GM18505 (cell line): Measurements from ENCODE around the gene ADORA1.

ENCODE experiments used
- ATAC-seq: cut with Tn5 transposase; IDR thresholded peaks from one replicate; pipeline ENCODE4 v1.9.1; 2021; ENCODE audit not compliant: unreplicated experiment
- POLR2A ChIP-seq: IDR thresholded peaks from 4 replicates; pipeline ENCODE4 v1.6.1; 2011; ENCODE audit warnings: borderline replicate concordance; ENCODE audit not compliant: insufficient read depth, insufficient read length; ENCODE audit errors: extremely low read depth

The ADORA1 gene

GRCh38 chr1:203215573-203215972 is 88.0 kb downstream of the ADORA1 start:
- TF ChIP-seq POLR2A: no peak
- ATAC-seq: no peak

GRCh38 chr1:203216274-203217138 is 89.0 kb downstream of the ADORA1 start:
- ATAC-seq: no peak
- TF ChIP-seq POLR2A: no peak
